ENCODE data around the gene RASA3. TPM values are rescaled to one million over a fixed set of nuclear protein-coding genes. Genes with fewer than 3 reads are reported as not detected.

The RASA3 gene
- total and polyA plus RNA-seq, 2 of the 4 experiments (the other 2 are of a cell fraction) = 21.0 to 31.4 TPM

- H3K4ac ChIP-seq (ENCODE audit: low read depth, low read length) = peak overlapping the region; percentile 95
- no TSS peak for BruUV-seq (replicated peaks)
- H2AK9ac ChIP-seq (replicated peaks; ENCODE audit: low read depth, low read length, poor library complexity) = peak overlapping the region; percentile 98
- peak overlapping the region; percentile 97 for H3K9ac ChIP-seq (ENCODE audit: low read depth, low read length)
- CTCF ChIA-PET = no interaction called here
- in situ Hi-C loops (cut with MboI; ENCODE audit: low sequenced_read_pairs) = loop anchor here (5.0 kb wide), 1 partner anchor 63 kb away; no protein-coding TSS in a partner anchor
- H3K9me1 ChIP-seq (ENCODE audit: insufficient read depth, low read length) = peaks cover 21% of the 10 kb centered on the region
- 24% methylated on average over 8 of the region's 18 CpGs; no CpG with 5 or more reads in 1 of the 2 experiments for WGBS, 2 experiments (ENCODE audit: extremely low coverage in 2 of 2, insufficient read length in 1 of 2)
- dilution Hi-C loops (cut with HindIII; ENCODE audit: low sequenced_read_pairs, unreplicated experiment) = no loop called here
- H3K23ac ChIP-seq (ENCODE audit: low read depth, low read length) = peak overlapping the region; percentile 94
- H2BK120ac ChIP-seq (ENCODE audit: low read depth, low read length) = peak overlapping the region; percentile 88
- H3K14ac ChIP-seq (replicated peaks; ENCODE audit: low read depth, low read length) = peak overlapping the region; percentile 96
- H3K18ac ChIP-seq (ENCODE audit: low read depth, low read length) = peak overlapping the region; percentile 70
- H3K27ac ChIP-seq (ENCODE audit: insufficient read depth, low read length) = peak overlapping the region; percentile 95
- intact Hi-C loops (cut with micrococcal nuclease) = loop anchor here (2.0 kb wide), 1 partner anchor 97 kb away; no protein-coding TSS in a partner anchor
- peak overlapping the region; percentile 93 for H3K4me3 ChIP-seq (ENCODE audit: insufficient read depth, low read depth, low read length)
- peak overlapping the region; percentile 45 for H4K5ac ChIP-seq (ENCODE audit: low read depth, low read length)
- peak overlapping the region; percentile 94 for H4K91ac ChIP-seq (ENCODE audit: insufficient read depth, low read depth, low read length)
- POLR2A ChIA-PET (ENCODE audit: unreplicated experiment) = interaction anchor here (0.6 to 0.9 kb wide), 2 partner anchors 23 to 63 kb away, joined by 3 to 5 read pairs; no protein-coding TSS in a partner anchor
- H3K4me1 ChIP-seq (ENCODE audit: control insufficient read depth, insufficient read depth, low read length) = peaks cover 29% of the 10 kb centered on the region
- no peaks in the 10 kb centered on the region for H3K9me3 ChIP-seq (ENCODE audit: control insufficient read depth, insufficient read depth, low read length)
- peak overlapping the region; percentile 91 for H3K56ac ChIP-seq (ENCODE audit: extremely low read depth, insufficient read depth, low read length)
- peaks cover 7 to 32% of the 10 kb centered on the region in 2 experiments for H3K79me1 ChIP-seq (ENCODE audit: low read depth in 1 of 2, low read length in 2 of 2)
- H4K8ac ChIP-seq (ENCODE audit: low read depth in 2 of 2, low read length in 2 of 2) = peak overlapping the region; percentile 85 to 95
- no peak for DNase-seq
- peak overlapping the region; percentile 91 for H2BK5ac ChIP-seq (ENCODE audit: low read depth, low read length, poor library complexity, severe bottlenecking)
- H3K27me3 ChIP-seq (ENCODE audit: control insufficient read depth, insufficient read depth, low read length) = no peaks in the 10 kb centered on the region
- peak overlapping the region; percentile 66 for H2BK20ac ChIP-seq (ENCODE audit: low read depth, low read length)
- peak overlapping the region; percentile 95 for H2AK5ac ChIP-seq (ENCODE audit: low read depth, low read length)
- H2AFZ ChIP-seq (replicated peaks; ENCODE audit: low read length, poor library complexity) = peak overlapping the region; percentile 51
- H4K20me1 ChIP-seq (ENCODE audit: insufficient read depth, low read length) = peaks cover 63% of the 10 kb centered on the region
- ATAC-seq (ENCODE audit: low read depth) = no peak
- H2BK15ac ChIP-seq (ENCODE audit: low read depth, low read length) = peak overlapping the region; percentile 66; the same call in 2 of the 3 replicates
- H3K36me3 ChIP-seq (ENCODE audit: control insufficient read depth, insufficient read depth, low read length) = 0 out of 2 replicates have a peak, but pooled peaks cover 2% of the 10 kb centered on the region
- peak overlapping the region; percentile 86 for H3K4me2 ChIP-seq (ENCODE audit: low read depth, low read length)
- TF ChIP-seq USF2 (IDR thresholded peaks at IDR 0.05; ENCODE audit: low read depth, low read length) (peak; percentile 33), MAFK (IDR thresholded peaks at IDR 0.05; ENCODE audit: low read depth, low read length) (no peak), CEBPB (IDR thresholded peaks at IDR 0.05; ENCODE audit: low read depth, low read length) (no peak)
Observed at GRCh38 chr13:114130131-114130836, 2.1 kb downstream of the RASA3 start.

Data from IMR-90 (cell line).